ENCODE measurements around the gene NAT14. TPM values are rescaled to one million over a fixed set of nuclear protein-coding genes. Genes with fewer than 3 reads are reported as not detected.
A peak's percentile ranks its signal among the peaks of the same experiment; 100 is the strongest.

NAT14 gene
- total RNA-seq, 1 donor from 2014 or later: 21.7 TPM

- H3K4me3 Mint-ChIP-seq: peak overlapping the region; percentile 94
- no peaks in the 10 kb centered on the region for H3K9me3 Mint-ChIP-seq
- no peak for DNase-seq
- peak overlapping the region; percentile 78 for H3K27ac Mint-ChIP-seq
- H3K36me3 Mint-ChIP-seq (ENCODE audit: low read depth): no peaks in the 10 kb centered on the region
- H3K27me3 Mint-ChIP-seq: no peaks in the 10 kb centered on the region
- intact Hi-C loops (cut with micrococcal nuclease): no loop called here
- H3K4me1 Mint-ChIP-seq: peaks cover 16% of the 10 kb centered on the region
These were observed 24.9 kb upstream of the NAT14 start for GRCh38 chr19:55459950-55460657.

GRCh38 chr19:55460670-55461258, 24.2 kb upstream of the NAT14 start:
- H3K9me3 Mint-ChIP-seq: no peaks in the 10 kb centered on the region
- H3K36me3 Mint-ChIP-seq (ENCODE audit: low read depth): no peaks in the 10 kb centered on the region
- peak overlapping the region; percentile 94 for H3K4me3 Mint-ChIP-seq
- DNase-seq: peak; percentile 77
- intact Hi-C loops (cut with micrococcal nuclease): loop anchor here (1.0 kb wide), 1 partner anchor 16 kb away; the partner anchor contains the start of gene ZNF628
- no peaks in the 10 kb centered on the region for H3K27me3 Mint-ChIP-seq
- peaks cover 16% of the 10 kb centered on the region for H3K4me1 Mint-ChIP-seq
- peak overlapping the region; percentile 78 for H3K27ac Mint-ChIP-seq

GRCh38 chr19:55461259-55461973, 23.6 kb upstream of the NAT14 start, which contains the start of gene ISOC2:
Gene ISOC2 (minus strand): TSS chr19:55461642. CDS start chr19:55456486, 5,156 bp downstream.
- H3K9me3 Mint-ChIP-seq: no peaks in the 10 kb centered on the region
- peak; percentile 100 for DNase-seq
- H3K4me3 Mint-ChIP-seq: peak within 1 kb of the TSS; percentile 94
- H3K27ac Mint-ChIP-seq: peak within 1 kb of the TSS; percentile 78
- intact Hi-C loops (cut with micrococcal nuclease): loop anchor here (1.0 kb wide), 1 partner anchor 15 kb away; the partner anchor contains the start of gene ZNF628
- H3K27me3 Mint-ChIP-seq: no peaks in the 10 kb centered on the region
- peaks cover 16% of the 10 kb centered on the region for H3K4me1 Mint-ChIP-seq
- no peaks in the 10 kb centered on the region for H3K36me3 Mint-ChIP-seq (ENCODE audit: low read depth)

GRCh38 chr19:55461974-55462626, 22.9 kb upstream of the NAT14 start:
- Mint-ChIP-seq H3K27ac (peak overlapping the region; percentile 78), H3K4me1 (peaks cover 16% of the 10 kb centered on the region), H3K27me3 (no peaks in the 10 kb centered on the region), H3K4me3 (peak overlapping the region; percentile 94), H3K36me3 (ENCODE audit: low read depth) (no peaks in the 10 kb centered on the region), H3K9me3 (no peaks in the 10 kb centered on the region)
- no peak for DNase-seq
- intact Hi-C loops (cut with micrococcal nuclease): loop anchor here (1.0 kb wide), 1 partner anchor 14 kb away; the partner anchor contains the start of gene ZNF628

- peak overlapping the region; percentile 94 for H3K4me3 Mint-ChIP-seq
- no peak overlapping the region for H3K27ac Mint-ChIP-seq
- no peak for DNase-seq
- intact Hi-C loops (cut with micrococcal nuclease): no loop called here
- H3K9me3 Mint-ChIP-seq: no peaks in the 10 kb centered on the region
- no peaks in the 10 kb centered on the region for H3K27me3 Mint-ChIP-seq
- no peaks in the 10 kb centered on the region for H3K36me3 Mint-ChIP-seq (ENCODE audit: low read depth)
- H3K4me1 Mint-ChIP-seq: peaks cover 16% of the 10 kb centered on the region
These were observed 22.3 kb upstream of the NAT14 start for GRCh38 chr19:55462722-55463121.

GRCh38 chr19:55463583-55464031, 21.4 kb upstream of the NAT14 start:
- no peaks in the 10 kb centered on the region for H3K27me3 Mint-ChIP-seq
- no peak overlapping the region for H3K27ac Mint-ChIP-seq
- H3K36me3 Mint-ChIP-seq (ENCODE audit: low read depth): no peaks in the 10 kb centered on the region
- H3K4me1 Mint-ChIP-seq: peaks cover 18% of the 10 kb centered on the region
- H3K9me3 Mint-ChIP-seq: no peaks in the 10 kb centered on the region
- DNase-seq: peak; percentile 56
- H3K4me3 Mint-ChIP-seq: no peak overlapping the region
- intact Hi-C loops (cut with micrococcal nuclease): no loop called here

GRCh38 chr19:55464039-55464661, 20.8 kb upstream of the NAT14 start:
- DNase-seq: no peak
- Mint-ChIP-seq H3K4me3 (no peak overlapping the region), H3K36me3 (ENCODE audit: low read depth) (no peaks in the 10 kb centered on the region), H3K9me3 (no peaks in the 10 kb centered on the region), H3K27me3 (no peaks in the 10 kb centered on the region), H3K4me1 (peaks cover 18% of the 10 kb centered on the region), H3K27ac (no peak overlapping the region)
- intact Hi-C loops (cut with micrococcal nuclease): no loop called here

- Mint-ChIP-seq H3K4me1 (peaks cover 18% of the 10 kb centered on the region), H3K27ac (no peak within 1 kb of the TSS), H3K36me3 (ENCODE audit: low read depth) (no peaks in the 10 kb centered on the region), H3K27me3 (no peaks in the 10 kb centered on the region), H3K4me3 (no peak within 1 kb of the TSS), H3K9me3 (no peaks in the 10 kb centered on the region)
- intact Hi-C loops (cut with micrococcal nuclease): no loop called here
- no peak for DNase-seq
These were observed 20.3 kb upstream of the NAT14 start, which contains the start of gene C19orf85 for GRCh38 chr19:55464662-55465054. Gene C19orf85 (minus strand): TSS chr19:55464751. CDS start chr19:55464554, 197 bp downstream.

- no peaks in the 10 kb centered on the region for H3K9me3 Mint-ChIP-seq
- H3K4me1 Mint-ChIP-seq: peaks cover 16% of the 10 kb centered on the region
- H3K4me3 Mint-ChIP-seq: no peak overlapping the region
- intact Hi-C loops (cut with micrococcal nuclease): no loop called here
- no peak overlapping the region for H3K27ac Mint-ChIP-seq
- DNase-seq: no peak
- H3K36me3 Mint-ChIP-seq (ENCODE audit: low read depth): no peaks in the 10 kb centered on the region
- no peaks in the 10 kb centered on the region for H3K27me3 Mint-ChIP-seq
These were observed 19.3 kb upstream of the NAT14 start for GRCh38 chr19:55465460-55466240.

GRCh38 chr19:55466241-55466614, 18.8 kb upstream of the NAT14 start:
- intact Hi-C loops (cut with micrococcal nuclease): no loop called here
- Mint-ChIP-seq H3K9me3 (no peaks in the 10 kb centered on the region), H3K4me3 (no peak overlapping the region)

GRCh38 chr19:55467236-55468053, 17.5 kb upstream of the NAT14 start:
- H3K27ac Mint-ChIP-seq: no peak overlapping the region
- intact Hi-C loops (cut with micrococcal nuclease): loop anchor here (1.0 kb wide), 2 partner anchors 37 to 164 kb away; no protein-coding TSS in a partner anchor
- no peak overlapping the region for H3K4me3 Mint-ChIP-seq
- DNase-seq: peak; percentile 93
- H3K4me1 Mint-ChIP-seq: peaks cover 6% of the 10 kb centered on the region
- H3K27me3 Mint-ChIP-seq: no peaks in the 10 kb centered on the region
- H3K9me3 Mint-ChIP-seq: no peaks in the 10 kb centered on the region
- no peaks in the 10 kb centered on the region for H3K36me3 Mint-ChIP-seq (ENCODE audit: low read depth)

More at GRCh38 chr19:55466241-55466614, 18.8 kb upstream of the NAT14 start:
- DNase-seq: no peak
- no peak overlapping the region for H3K27ac Mint-ChIP-seq
- H3K4me1 Mint-ChIP-seq: peaks cover 12% of the 10 kb centered on the region
- H3K36me3 Mint-ChIP-seq (ENCODE audit: low read depth): no peaks in the 10 kb centered on the region
- no peaks in the 10 kb centered on the region for H3K27me3 Mint-ChIP-seq

- H3K27me3 Mint-ChIP-seq: no peaks in the 10 kb centered on the region
- H3K4me1 Mint-ChIP-seq: peaks cover 2% of the 10 kb centered on the region
- no peaks in the 10 kb centered on the region for H3K9me3 Mint-ChIP-seq
- no peaks in the 10 kb centered on the region for H3K36me3 Mint-ChIP-seq (ENCODE audit: low read depth)
- intact Hi-C loops (cut with micrococcal nuclease): no loop called here
- H3K4me3 Mint-ChIP-seq: no peak overlapping the region
- H3K27ac Mint-ChIP-seq: no peak overlapping the region
- no peak for DNase-seq
These were observed 17.0 kb upstream of the NAT14 start for GRCh38 chr19:55468054-55468393.

Data from activated CD4-positive, alpha-beta T cell treated with anti-CD3 and anti-CD28 coated beads, Interleukin-2, amount 10 ng/mL, durations not matched to agents 24 days and 14 days (primary cell).